ENCODE data around the gene ZAP70.

Gene ZAP70

GRCh38 chr2:97755491-97755890, 42.1 kb downstream of the ZAP70 start:
- no peak for DNase-seq

- no peak for DNase-seq
Measured at GRCh38 chr2:97757062-97757461, 43.7 kb downstream of the ZAP70 start.

- DNase-seq, result no peak
Measured at GRCh38 chr2:97758131-97758705, 44.8 kb downstream of the ZAP70 start.

GRCh38 chr2:97759727-97760407, 46.5 kb downstream of the ZAP70 start:
- DNase-seq, result no peak

- no peak for DNase-seq
Measured at GRCh38 chr2:97760480-97761049, 47.2 kb downstream of the ZAP70 start.

- no peak for DNase-seq
Measured at GRCh38 chr2:97761192-97761591, 47.8 kb downstream of the ZAP70 start.

- DNase-seq, result no peak
Measured at GRCh38 chr2:97763176-97763845, 49.9 kb downstream of the ZAP70 start.

GRCh38 chr2:97764559-97765263, 51.3 kb downstream of the ZAP70 start:
- DNase-seq, result no peak

GRCh38 chr2:97765933-97766332, 52.6 kb downstream of the ZAP70 start:
- DNase-seq, result no peak

- DNase-seq, result no peak
Measured at GRCh38 chr2:97766567-97766966, 53.2 kb downstream of the ZAP70 start.

- DNase-seq, result no peak
Measured at GRCh38 chr2:97769308-97769707, 55.9 kb downstream of the ZAP70 start.

- DNase-seq, result no peak
Measured at GRCh38 chr2:97769711-97770110, 56.3 kb downstream of the ZAP70 start.

GRCh38 chr2:97770445-97770844, 57.1 kb downstream of the ZAP70 start:
- DNase-seq, result no peak

- no peak for DNase-seq
Measured at GRCh38 chr2:97774425-97774824, 61.0 kb downstream of the ZAP70 start.

GRCh38 chr2:97775074-97775473, 61.7 kb downstream of the ZAP70 start:
- DNase-seq, result no peak

GRCh38 chr2:97779141-97779540, 65.8 kb downstream of the ZAP70 start:
- DNase-seq, result no peak

GRCh38 chr2:97781981-97782380, 68.6 kb downstream of the ZAP70 start:
- no peak for DNase-seq

GRCh38 chr2:97784953-97785352, 71.6 kb downstream of the ZAP70 start:
- DNase-seq, result no peak

GRCh38 chr2:97785818-97786217, 72.4 kb downstream of the ZAP70 start:
- DNase-seq, result no peak

GRCh38 chr2:97788986-97789644, 75.7 kb downstream of the ZAP70 start:
- DNase-seq, result no peak

Data from NCI-H1436 treated with DMSO at 0.1 percent for 48 hours (cell line).